GM19193 (cell line): ENCODE results near the gene ARPP19.
A peak's percentile ranks its signal among the peaks of the same experiment; 100 is the strongest.

Experiments
- POLR2A ChIP-seq: IDR thresholded peaks from 4 replicates; pipeline ENCODE4 v1.6.1; 2011; ENCODE audit not compliant: insufficient read depth, insufficient read length; ENCODE audit errors: extremely low read depth

Gene ARPP19

DNA sequence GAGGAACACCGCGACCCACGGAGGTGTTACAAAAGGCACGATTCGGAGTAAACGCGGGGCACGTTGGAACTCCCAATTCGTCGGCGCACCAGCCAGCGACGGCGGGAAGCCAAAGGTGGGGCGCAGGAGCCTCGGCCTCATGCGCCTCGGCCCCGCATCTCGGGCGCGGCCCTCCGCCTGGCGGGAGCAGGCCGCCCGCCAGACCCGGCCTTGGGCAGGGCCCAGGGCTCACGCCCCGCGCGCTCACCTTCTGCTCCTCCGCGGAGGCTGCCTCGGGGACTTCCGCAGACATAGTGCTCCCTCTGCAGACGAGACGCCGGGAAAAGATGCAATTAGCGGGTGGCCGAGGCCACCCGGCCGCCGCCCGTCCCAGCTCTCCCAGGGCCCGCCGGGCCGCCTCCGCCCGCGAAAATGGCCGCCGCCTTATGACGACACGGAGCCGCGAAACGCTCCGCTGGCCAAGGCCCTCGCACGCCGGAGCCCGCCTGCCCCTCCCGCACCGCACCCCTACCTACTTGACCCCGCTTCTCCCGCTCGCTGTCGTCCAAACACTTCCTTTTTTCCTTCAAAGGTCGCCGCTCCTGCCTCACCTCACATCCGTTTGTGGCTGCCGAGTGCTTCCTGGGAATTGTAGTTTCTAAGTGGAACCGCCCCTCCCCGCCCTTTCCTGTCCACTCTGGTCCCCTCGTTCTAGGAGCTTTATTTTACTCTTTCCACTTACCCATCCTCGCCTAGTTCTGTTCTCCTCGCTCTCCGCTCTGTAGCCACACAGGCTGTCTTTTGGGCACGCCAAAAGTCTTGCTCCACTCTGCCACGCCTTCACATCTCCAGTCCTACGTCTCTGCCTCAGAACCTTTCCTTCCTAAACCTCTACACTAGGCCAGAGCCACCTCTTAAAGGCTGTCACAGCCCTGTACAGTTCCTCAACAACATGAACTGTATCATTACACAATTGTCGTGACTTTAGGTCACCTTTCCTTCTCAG lies at the start of gene ARPP19:
ARPP19 (minus strand) TSS at position 430 of the 985 bp plus-strand sequence; CDS start at position 292, 138 bp downstream.
- TF ChIP-seq POLR2A: peak; percentile 75

GRCh38 chr15:52617026-52617425 lies 48.2 kb upstream of the ARPP19 start:
- TF ChIP-seq POLR2A: no peak

GRCh38 chr15:52615302-52615701 lies 46.5 kb upstream of the ARPP19 start:
- no peak for TF ChIP-seq POLR2A

DNA sequence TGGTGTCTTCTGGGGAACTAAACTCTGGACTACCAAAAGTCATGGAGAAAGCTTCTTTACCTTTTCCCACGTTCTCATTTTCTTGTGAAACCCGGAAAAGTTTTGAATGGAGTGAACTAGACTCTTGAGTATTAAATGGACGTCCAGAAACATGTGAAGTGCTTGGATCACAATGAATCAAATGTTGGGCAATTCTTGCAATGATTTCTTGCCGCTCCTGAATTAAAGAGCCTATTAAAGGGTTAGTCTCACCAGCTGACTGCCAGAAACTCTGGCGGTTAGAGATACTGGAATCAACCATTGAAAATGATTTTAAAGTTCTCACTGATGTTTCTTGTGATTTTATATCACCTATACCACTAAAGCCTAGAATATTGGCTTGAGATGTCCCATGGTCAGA lies 40.8 kb upstream of the ARPP19 start:
- no peak for TF ChIP-seq POLR2A

GRCh38 chr15:52584414-52584813 lies 15.6 kb upstream of the ARPP19 start:
- TF ChIP-seq POLR2A: no peak

DNA sequence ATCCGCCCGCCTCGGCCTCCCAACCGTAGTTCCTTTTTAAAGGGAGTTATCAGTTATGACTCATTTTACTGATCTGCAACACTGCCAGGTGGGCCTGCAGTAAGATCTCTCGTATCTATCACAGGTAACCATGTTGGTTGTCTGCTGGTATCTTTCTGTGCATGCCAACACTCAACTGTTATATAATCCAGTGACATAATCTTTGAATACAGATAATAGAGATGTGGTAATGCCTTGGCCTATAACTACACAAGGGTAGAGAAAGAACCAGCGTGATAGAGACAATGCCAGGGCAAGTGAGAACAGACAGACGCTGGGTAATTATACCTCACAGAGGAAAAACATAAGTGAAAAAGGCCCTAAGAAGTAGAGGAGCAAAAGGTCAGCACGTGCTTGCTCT lies 11.0 kb upstream of the ARPP19 start:
- TF ChIP-seq POLR2A: no peak

GRCh38 chr15:52576692-52577091 lies 7.9 kb upstream of the ARPP19 start:
- TF ChIP-seq POLR2A: no peak

DNA sequence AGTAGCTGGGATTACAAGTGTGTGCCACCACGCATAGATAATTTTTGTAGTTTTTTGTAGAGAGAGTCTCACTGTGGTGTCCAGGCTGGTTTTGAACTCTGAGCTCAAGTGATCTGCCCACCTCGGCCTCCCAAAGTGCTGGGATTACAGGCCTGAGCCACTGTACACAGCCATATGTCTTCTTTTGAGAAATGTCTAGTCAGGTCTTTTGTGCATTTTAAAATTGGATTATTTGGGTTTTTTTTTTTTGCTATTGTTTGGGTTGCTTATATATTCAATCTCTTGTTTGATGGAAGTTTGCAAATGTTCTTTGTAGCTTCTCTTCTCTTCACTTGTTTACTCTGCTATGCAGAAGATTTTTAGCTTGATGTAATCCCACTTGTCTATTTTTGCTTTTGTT lies 6.2 kb upstream of the ARPP19 start:
- no peak for TF ChIP-seq POLR2A

GRCh38 chr15:52567871-52568600 lies 794 bp downstream of the ARPP19 start:
- no peak for TF ChIP-seq POLR2A

- no peak for TF ChIP-seq POLR2A
These were observed 1.9 kb downstream of the ARPP19 start for GRCh38 chr15:52566889-52567288.

DNA sequence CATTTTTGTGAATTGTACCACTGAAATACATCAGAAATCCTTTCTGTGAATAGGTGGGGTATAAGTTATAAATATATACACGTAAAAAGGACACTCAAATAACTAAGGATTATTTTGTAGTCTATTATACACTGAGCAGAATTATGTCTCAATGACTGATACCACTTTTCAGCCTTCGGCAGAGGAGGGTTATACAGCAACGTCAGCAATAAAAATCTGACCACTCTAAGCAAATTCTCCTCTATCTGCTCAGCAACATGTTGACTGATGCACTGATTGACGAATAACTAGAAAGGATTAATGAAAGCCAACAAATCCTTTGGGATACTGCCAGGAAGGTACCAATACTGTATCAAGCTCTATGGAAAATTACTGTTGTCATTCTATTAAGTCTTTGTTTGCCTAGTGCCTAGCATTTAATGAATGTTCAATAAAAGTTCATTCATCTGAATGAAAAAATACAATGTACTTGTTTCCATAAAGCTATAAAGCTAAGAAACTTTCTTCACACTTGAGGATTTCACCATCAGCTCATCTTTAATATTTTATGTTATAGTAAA lies 5.2 kb downstream of the ARPP19 start:
- no peak for TF ChIP-seq POLR2A

- TF ChIP-seq POLR2A: no peak
These were observed 9.3 kb downstream of the ARPP19 start for GRCh38 chr15:52559575-52559974.

DNA sequence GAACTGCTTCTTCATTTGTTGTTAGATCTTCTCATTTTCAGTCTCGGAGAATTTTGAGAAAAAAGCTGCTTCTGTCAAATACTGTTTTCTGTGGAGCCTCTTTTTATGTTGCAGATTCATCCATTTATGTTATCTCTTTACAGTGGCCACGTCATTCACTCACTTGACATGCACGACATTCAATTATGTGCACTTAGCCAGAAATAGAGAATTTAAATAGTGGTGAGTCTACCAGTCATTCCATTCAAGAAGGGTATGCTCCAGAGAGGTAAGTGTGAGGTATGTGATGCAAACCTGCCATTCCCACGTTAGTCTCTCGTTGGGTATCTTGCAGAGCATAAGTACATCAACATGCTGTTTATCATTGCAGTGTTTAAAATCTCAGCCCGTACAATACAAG lies 9.8 kb downstream of the ARPP19 start:
- no peak for TF ChIP-seq POLR2A

DNA sequence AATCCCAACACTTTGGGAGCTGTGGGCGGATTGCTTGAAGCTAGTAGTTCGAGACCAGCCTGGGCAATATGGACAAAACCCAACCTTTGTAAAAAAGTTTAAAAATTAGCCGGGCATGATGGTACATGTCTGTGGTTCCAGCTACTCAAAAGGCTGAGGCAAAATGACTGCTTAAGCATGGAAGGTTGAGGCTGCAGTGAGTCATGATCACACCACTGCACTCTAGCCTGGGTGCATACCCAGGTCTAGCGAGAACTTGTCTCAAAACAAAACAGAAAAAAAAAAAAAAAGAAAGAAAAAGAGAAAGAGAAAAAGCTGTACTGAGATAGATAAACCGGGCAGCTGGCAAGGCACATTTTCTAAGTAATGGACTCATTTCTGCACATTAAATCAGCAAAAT lies 10.6 kb downstream of the ARPP19 start:
- no peak for TF ChIP-seq POLR2A

- no peak for TF ChIP-seq POLR2A
These were observed 11.6 kb downstream of the ARPP19 start for GRCh38 chr15:52557274-52557641.
